Endothelial cell of umbilical vein (primary cell): Measurements from ENCODE around the gene SRY. TPM values are rescaled to one million over a fixed set of nuclear protein-coding genes. Genes with fewer than 3 reads are reported as not detected.

Source experiments
- Bru-seq: library from RNA; stranded (reverse); fragments of 400-500 nt; gene quantifications from one replicate; lab custom pipeline; 2021; lab: Mats Ljungman, UMichigan
- BruChase-seq, 2 experiments: library from RNA; stranded (reverse); fragments of 400-500 nt; gene quantifications; one replicate each; lab custom pipeline; 2021; lab: Mats Ljungman, UMichigan
- BruUV-seq: library from RNA; stranded (reverse); fragments of 400-500 nt; replicated peaks from 2 replicates; lab custom pipeline; 2021; lab: Mats Ljungman, UMichigan
- CTCF ChIA-PET: fragments of 300-600, 350-600 bp; sonication (Branson Sonifier 250); formaldehyde crosslinking; loops from one replicate; lab custom pipeline; 2021; ENCODE audit warnings: antibody characterized with exemption, inconsistent platforms; lab: Charles Lee
- POLR2A ChIA-PET: fragments of 300-600, 350-600 bp; sonication (Branson Sonifier 250); formaldehyde crosslinking; loops from one replicate; lab custom pipeline; 2021; ENCODE audit warnings: antibody characterized with exemption, inconsistent platforms; lab: Charles Lee
- DNase-seq: peaks from one replicate; pipeline ENCODE4 v3.0.0-alpha.2; 2011; ENCODE audit warnings: low read depth, low spot score
- FAIRE-seq: peaks from 2 replicates; lab custom pipeline; 2011; peaks lifted over from hg19 to GRCh38; lab: Jason Lieb, UNC
- H2AFZ ChIP-seq: 2 replicates; pipeline ENCODE4 v1.6.0; 2012; ENCODE audit warnings: low read depth, low read length, control low read depth, inconsistent platforms
- H3K27ac ChIP-seq: 2 replicates; pipeline ENCODE4 v1.5.1; 2011; ENCODE audit warnings: low read depth, mild to moderate bottlenecking, control low read depth, low read length, moderate library complexity; ENCODE audit not compliant: insufficient read depth
- H3K27me3 ChIP-seq, 2 experiments: 2 replicates each; pipeline versions ENCODE4 v1.6.0 to v1.6.1; 2011; ENCODE audit warnings: low read length in 2 of 2, mixed read lengths in 1 of 2; ENCODE audit not compliant: control insufficient read depth in 2 of 2, insufficient read depth in 2 of 2
- H3K36me3 ChIP-seq, 2 experiments: 2 replicates in 1 of 2; 3 replicates in 1 of 2; pipeline ENCODE4 v1.5.1; 2011; ENCODE audit warnings: low read length in 2 of 2, mild to moderate bottlenecking in 1 of 2, moderate library complexity in 1 of 2; ENCODE audit not compliant: control insufficient read depth in 2 of 2, insufficient read depth in 2 of 2; ENCODE audit errors: extremely low read depth in 1 of 2
- H3K4me1 ChIP-seq: 3 replicates; pipeline ENCODE4 v1.5.1; 2011; ENCODE audit warnings: mild to moderate bottlenecking, low read length; ENCODE audit not compliant: control insufficient read depth, insufficient read depth; ENCODE audit errors: extremely low read depth
- H3K4me2 ChIP-seq: 2 replicates; pipeline ENCODE4 v1.6.1; 2011; ENCODE audit warnings: low read length, control low read depth, mixed read lengths; ENCODE audit not compliant: insufficient read depth
- H3K4me3 ChIP-seq, 3 experiments: fragments of 200-600 bp in 1 of 3; sonication (generic), shearing (Covaris generic) in 1 of 3; replicated peaks in 1 of 3; 2 replicates each; pipeline ENCODE4 v1.5.1; 2011 to 2016; ENCODE audit warnings: control low read depth in 3 of 3, low read length in 3 of 3, mild to moderate bottlenecking in 2 of 3, inconsistent platforms in 1 of 3, low read depth in 1 of 3, moderate library complexity in 1 of 3; ENCODE audit not compliant: insufficient read depth in 1 of 3
- H3K79me2 ChIP-seq: 2 replicates; pipeline ENCODE4 v1.6.0; 2012; ENCODE audit warnings: low read length, inconsistent platforms; ENCODE audit not compliant: control insufficient read depth, insufficient read depth
- H3K9ac ChIP-seq: replicated peaks from 2 replicates; pipeline ENCODE3; 2011; ENCODE audit warnings: low read length, control low read depth; ENCODE audit not compliant: insufficient read depth; ENCODE audit errors: extremely low read depth
- H3K9me1 ChIP-seq: replicated peaks from 3 replicates; pipeline ENCODE4 v1.6.0; 2011; ENCODE audit warnings: mild to moderate bottlenecking, low read length; ENCODE audit not compliant: control insufficient read depth, insufficient read depth; ENCODE audit errors: extremely low read depth
- H3K9me3 ChIP-seq: replicated peaks from 2 replicates; pipeline ENCODE4 v1.5.1; 2012; ENCODE audit warnings: low read length, inconsistent platforms; ENCODE audit not compliant: control insufficient read depth, insufficient read depth
- H4K20me1 ChIP-seq: replicated peaks from 2 replicates; pipeline ENCODE3; 2011; ENCODE audit warnings: mild to moderate bottlenecking, low read length; ENCODE audit not compliant: control insufficient read depth, insufficient read depth; ENCODE audit errors: extremely low read depth
- EZH2 ChIP-seq: IDR thresholded peaks from 2 replicates; pipeline ENCODE4 v1.6.1; 2012; ENCODE audit warnings: borderline replicate concordance, low read depth, mild to moderate bottlenecking, moderate library complexity, low read length, inconsistent platforms; ENCODE audit not compliant: severe bottlenecking
- FOS ChIP-seq: IDR thresholded peaks from 2 replicates; pipeline ENCODE4 v1.6.1; 2011; ENCODE audit warnings: mild to moderate bottlenecking, low read length, moderate library complexity, borderline replicate concordance; ENCODE audit not compliant: insufficient read depth
- GATA2 ChIP-seq: IDR thresholded peaks from 2 replicates; pipeline ENCODE4 v1.7.0; 2011; ENCODE audit warnings: low read depth, mild to moderate bottlenecking, moderate library complexity, mixed read lengths, low read length; ENCODE audit not compliant: insufficient read length, insufficient read depth
- JUN ChIP-seq: IDR thresholded peaks from 2 replicates; pipeline ENCODE4 v1.6.1; 2011; ENCODE audit warnings: borderline replicate concordance, low read depth; ENCODE audit not compliant: insufficient read length, insufficient read depth
- MYC ChIP-seq: IDR thresholded peaks from one replicate; pipeline ENCODE4 v1.6.1; 2011; ENCODE audit warnings: mild to moderate bottlenecking, low read depth, low read length
- POLR2A ChIP-seq: IDR thresholded peaks from 2 replicates; pipeline ENCODE4 v1.6.1; 2012; ENCODE audit warnings: low read depth, mild to moderate bottlenecking, control low read depth, low read length
- POLR2AphosphoS5 ChIP-seq: IDR thresholded peaks from 2 replicates; pipeline ENCODE4 v1.6.1; 2012; ENCODE audit warnings: low read depth, mild to moderate bottlenecking, control low read depth, low read length, moderate library complexity; ENCODE audit not compliant: insufficient read depth
- dilution Hi-C: fragments of 300-500 bp; cut with MboI; formaldehyde crosslinking; loops from one replicate; pipeline ENCODE4 v1.15.0; 2019; ENCODE audit warnings: low sequenced_read_pairs; ENCODE audit not compliant: extremely low pct_ligation_motif_present
- intact Hi-C: fragments of 100-400 bp; cut with micrococcal nuclease; formaldehyde crosslinking; loops from one replicate; pipeline ENCODE4 v1.10.0; 2022
- long read RNA-seq: library from polyadenylated mRNA; stranded (forward); transcript quantifications from one replicate; pipeline ENCODE4 v2.0.0, GENCODE V29; 2021
- polyA minus RNA-seq, 3 experiments: library from RNA; depleted of rRNA, polyadenylated mRNA; stranded (reverse); fragments of >200 nt; gene quantifications; 1 replicate in 1 of 3; 2 replicates in 2 of 3; pipeline ENCODE4 v1.2.3, GENCODE V29; 2011
- polyA plus RNA-seq, 4 experiments: library from polyadenylated mRNA; depleted of rRNA in 3 of 4; stranded (reverse) in 3 of 4; unstranded in 1 of 4; fragments of >200 nt; gene quantifications; 2 replicates each; pipeline versions ENCODE4 v1.2.1 to v1.2.3, GENCODE V29; 2011 to 2012; ENCODE audit warnings: missing spikeins in 1 of 4
- total RNA-seq: library from RNA; stranded (reverse); gene quantifications from 2 replicates; pipeline ENCODE4 v1.2.3, GENCODE V29; 2021
- TF ChIP-seq, protein P1 (sequence below): IDR thresholded peaks from 2 replicates; pipeline ENCODE4 v1.6.1; 2011; ENCODE audit not compliant: insufficient read depth, insufficient read length
- TF ChIP-seq, protein P2 (sequence below), 2 donors: IDR thresholded peaks; 1 replicate in 1 of 2; 2 replicates in 1 of 2; pipeline ENCODE4 v1.5.1; 2011; ENCODE audit warnings: low read length in 2 of 2, mild to moderate bottlenecking in 2 of 2, moderate library complexity in 2 of 2, control low read depth in 1 of 2, inconsistent platforms in 1 of 2, low read depth in 1 of 2; ENCODE audit not compliant: insufficient read depth in 1 of 2; ENCODE audit errors: extremely low read depth in 1 of 2

SRY gene
- not detected in 2 replicates for total RNA-seq
- polyA plus RNA-seq = not detected in 2 replicates
- not detected in 2 replicates for polyA plus RNA-seq (2011; cell fraction: cytosol; rRNA removed)
- polyA plus RNA-seq (2011; cell fraction: nucleus; rRNA removed) = not detected in 2 replicates
- polyA plus RNA-seq (2012) = not detected in 2 replicates
- polyA minus RNA-seq = not detected in 2 replicates
- not detected for polyA minus RNA-seq (2011; cell fraction: cytosol; rRNA and poly(A)+ RNA removed)
- not detected in 2 replicates for polyA minus RNA-seq (2011; cell fraction: nucleus; rRNA and poly(A)+ RNA removed)
- Bru-seq, nascent RNA = not detected
- not detected for BruChase-seq, experiment 1, labeled RNA remaining after a 6-hour chase
- BruChase-seq, experiment 2, labeled RNA remaining after a 2-hour chase = not detected
- long read RNA-seq = 0 reads

DNA sequence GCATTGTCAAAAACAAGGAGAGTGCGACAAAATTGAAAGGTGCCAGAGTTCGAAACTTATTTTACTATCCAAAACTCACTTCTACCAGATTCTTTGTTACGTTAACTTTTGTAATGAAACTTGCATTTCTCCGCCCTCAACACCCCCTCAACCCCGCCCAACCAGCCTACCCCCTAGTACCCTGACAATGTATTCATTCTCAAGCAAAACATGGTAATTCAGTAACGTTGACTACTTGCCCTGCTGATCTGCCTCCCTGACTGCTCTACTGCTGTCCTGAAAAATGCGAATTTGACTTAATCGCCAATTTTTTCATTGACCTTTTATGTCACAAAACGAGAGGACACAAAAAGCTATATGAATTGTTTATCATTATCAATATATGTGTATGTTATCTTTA, at the start of gene SRY:
TSS of gene SRY (minus strand) at position 83 of the 400 bp plus-strand sequence. CDS start at position 4, 79 bp downstream.
- no TSS peak for BruUV-seq
- DNase-seq (no peak), FAIRE-seq (no peak)
- peaks cover 28 to 52% of the 10 kb centered on the region in 2 experiments for H3K27me3 ChIP-seq
- H2AFZ ChIP-seq = peak within 1 kb of the TSS; percentile 7
- CTCF ChIA-PET = interaction anchor here (1.5 kb wide), 1 partner anchor 12 kb away, joined by 4 read pairs; no protein-coding TSS in a partner anchor
- intact Hi-C loops = no loop called here
- H3K4me1 ChIP-seq = no peaks in the 10 kb centered on the region
- no peak within 1 kb of the TSS for H3K9ac ChIP-seq
- peak within 1 kb of the TSS; percentile 80 for H3K4me2 ChIP-seq
- TF ChIP-seq GATA2 (no peak), EZH2 (peak; percentile 15)
- no peaks in the 10 kb centered on the region for H4K20me1 ChIP-seq
- H3K9me1 ChIP-seq = no peaks in the 10 kb centered on the region
- H3K79me2 ChIP-seq = no peaks in the 10 kb centered on the region
- peak within 1 kb of the TSS in 1 of 3 experiments; percentile 46 for H3K4me3 ChIP-seq
- H3K9me3 ChIP-seq = no peaks in the 10 kb centered on the region
- no peak within 1 kb of the TSS for H3K27ac ChIP-seq
- dilution Hi-C loops = no loop called here
- POLR2A ChIA-PET = no interaction called here
- H3K36me3 ChIP-seq = no peaks in the 10 kb centered on the region

DNA sequence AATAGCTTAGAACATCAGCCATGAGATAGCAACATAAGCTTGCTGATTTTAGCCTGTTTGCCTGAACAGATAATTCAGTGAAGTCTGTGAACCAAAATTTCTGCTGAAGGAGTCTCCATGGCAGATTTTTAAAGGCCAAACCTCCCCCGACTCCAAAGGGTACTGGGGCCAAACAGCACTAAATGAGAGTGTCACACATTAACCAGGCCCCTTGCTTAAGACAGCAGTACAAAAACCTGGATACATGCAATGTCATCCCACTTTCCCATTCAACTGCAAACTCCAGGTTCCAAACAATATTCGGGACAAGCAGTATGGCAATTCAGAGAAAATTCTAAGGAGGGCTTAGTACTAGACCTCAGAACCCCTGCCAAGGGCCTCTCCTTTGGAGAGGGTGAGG, 49.6 kb upstream of the SRY start:
- dilution Hi-C loops = no loop called here
- no peak overlapping the region for H3K4me2 ChIP-seq
- no peak overlapping the region for H2AFZ ChIP-seq
- intact Hi-C loops = no loop called here
- no peaks in the 10 kb centered on the region for H3K9me1 ChIP-seq
- BruUV-seq = no TSS peak
- TF ChIP-seq, protein P1, sequence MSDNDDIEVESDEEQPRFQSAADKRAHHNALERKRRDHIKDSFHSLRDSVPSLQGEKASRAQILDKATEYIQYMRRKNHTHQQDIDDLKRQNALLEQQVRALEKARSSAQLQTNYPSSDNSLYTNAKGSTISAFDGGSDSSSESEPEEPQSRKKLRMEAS = no peak
- TF ChIP-seq FOS (no peak), MYC (no peak), EZH2 (no peak), JUN (no peak), POLR2A (no peak), POLR2AphosphoS5 (no peak), GATA2 (no peak)
- TF ChIP-seq, protein P2, sequence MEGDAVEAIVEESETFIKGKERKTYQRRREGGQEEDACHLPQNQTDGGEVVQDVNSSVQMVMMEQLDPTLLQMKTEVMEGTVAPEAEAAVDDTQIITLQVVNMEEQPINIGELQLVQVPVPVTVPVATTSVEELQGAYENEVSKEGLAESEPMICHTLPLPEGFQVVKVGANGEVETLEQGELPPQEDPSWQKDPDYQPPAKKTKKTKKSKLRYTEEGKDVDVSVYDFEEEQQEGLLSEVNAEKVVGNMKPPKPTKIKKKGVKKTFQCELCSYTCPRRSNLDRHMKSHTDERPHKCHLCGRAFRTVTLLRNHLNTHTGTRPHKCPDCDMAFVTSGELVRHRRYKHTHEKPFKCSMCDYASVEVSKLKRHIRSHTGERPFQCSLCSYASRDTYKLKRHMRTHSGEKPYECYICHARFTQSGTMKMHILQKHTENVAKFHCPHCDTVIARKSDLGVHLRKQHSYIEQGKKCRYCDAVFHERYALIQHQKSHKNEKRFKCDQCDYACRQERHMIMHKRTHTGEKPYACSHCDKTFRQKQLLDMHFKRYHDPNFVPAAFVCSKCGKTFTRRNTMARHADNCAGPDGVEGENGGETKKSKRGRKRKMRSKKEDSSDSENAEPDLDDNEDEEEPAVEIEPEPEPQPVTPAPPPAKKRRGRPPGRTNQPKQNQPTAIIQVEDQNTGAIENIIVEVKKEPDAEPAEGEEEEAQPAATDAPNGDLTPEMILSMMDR (IDR thresholded peaks at IDR 0.05; ENCODE audit: extremely low read depth in 1 of 2, insufficient read depth in 1 of 2, low read depth in 1 of 2, low read length in 2 of 2) = no peak
- H3K27ac ChIP-seq = no peak overlapping the region
- H3K4me3 ChIP-seq = no peak overlapping the region
- H3K36me3 ChIP-seq = no peaks in the 10 kb centered on the region
- peaks cover 0 to 14% of the 10 kb centered on the region in 2 experiments for H3K27me3 ChIP-seq
- DNase-seq = no peak
- ChIA-PET POLR2A (no interaction called here), CTCF (no interaction called here)
- no peak for FAIRE-seq
- H4K20me1 ChIP-seq = no peaks in the 10 kb centered on the region
- H3K4me1 ChIP-seq = peaks cover 3% of the 10 kb centered on the region
- H3K9me3 ChIP-seq = no peaks in the 10 kb centered on the region
- peaks cover 7% of the 10 kb centered on the region for H3K79me2 ChIP-seq
- H3K9ac ChIP-seq = no peak overlapping the region
